Measurements from ENCODE around the gene SMO.
"Not testable (repeated sequence)": the region's sequence is repeated elsewhere in the genome, so short reads cannot be mapped to it uniquely, and the experiment has no call there.

The SMO gene

GRCh38 chr7:129169686-129170440 lies 18.6 kb upstream of the SMO start:
- DNase-seq (ENCODE audit: low read depth) = no peak

DNA sequence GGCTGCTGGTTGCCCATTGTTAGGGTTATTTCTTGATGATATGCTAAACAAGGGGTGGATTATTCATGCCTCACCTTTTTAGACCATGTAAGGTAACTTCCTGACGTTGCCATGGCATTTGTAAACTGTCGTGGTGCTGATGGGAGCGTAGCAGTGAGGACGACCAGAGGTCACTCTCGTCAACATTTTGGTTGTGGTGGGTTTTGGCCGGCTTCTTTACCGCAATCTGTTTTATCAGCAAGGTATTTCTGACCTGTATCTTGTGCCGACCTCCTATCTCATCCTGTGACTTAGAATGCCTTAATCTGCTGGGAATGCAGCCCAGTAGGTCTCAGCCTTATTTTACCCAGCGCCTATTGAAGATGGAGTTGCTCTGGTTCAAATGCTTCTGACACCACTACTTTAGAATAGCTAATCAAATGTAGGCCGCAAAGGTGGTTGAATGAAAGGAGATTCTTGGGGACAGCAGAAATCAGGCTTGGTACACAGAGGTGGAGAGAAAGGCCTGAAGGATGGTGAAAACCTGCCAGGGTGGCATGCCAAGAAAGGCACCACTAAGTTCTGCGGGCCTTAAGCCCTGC lies 17.9 kb upstream of the SMO start:
- no peak for DNase-seq (ENCODE audit: low read depth)

- not testable (repeated sequence) for DNase-seq (ENCODE audit: low read depth)
Measured at GRCh38 chr7:129173861-129174260, 14.6 kb upstream of the SMO start.

DNA sequence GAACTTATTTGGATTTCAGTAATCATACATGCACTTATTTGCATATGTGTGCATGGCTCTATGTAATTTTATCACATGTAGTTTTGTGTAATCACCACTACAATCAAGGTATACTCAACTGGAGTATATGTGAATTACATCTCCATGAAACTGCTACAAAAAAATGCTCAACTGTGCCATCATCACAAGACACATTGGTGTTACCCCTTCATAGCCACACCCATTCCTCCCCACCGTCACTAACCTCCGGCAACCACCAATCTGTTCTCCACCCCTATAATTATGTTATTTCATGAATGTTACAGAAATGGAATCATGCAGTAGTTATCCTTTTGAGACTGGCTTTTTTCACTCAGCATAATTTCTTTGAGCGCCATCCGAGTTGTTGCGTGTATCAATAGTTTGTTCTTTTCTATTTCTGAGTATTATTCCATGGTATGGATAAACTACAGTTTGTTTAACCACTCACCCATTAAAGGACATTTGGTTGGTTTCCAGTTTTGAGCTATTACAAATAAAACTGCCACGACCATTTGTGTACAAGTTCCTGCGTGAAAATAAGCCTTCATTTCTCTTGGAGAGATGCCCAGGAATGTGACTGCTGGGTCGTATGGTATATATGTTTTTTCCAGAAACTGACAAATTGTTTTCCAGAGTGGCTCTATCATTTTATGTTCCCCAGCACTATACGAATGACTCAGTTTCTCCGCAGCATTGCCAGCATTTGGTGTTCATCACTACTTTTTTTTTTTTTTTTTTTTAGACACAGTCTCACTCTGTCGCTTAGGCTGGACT lies 11.3 kb upstream of the SMO start:
- no peak for DNase-seq (ENCODE audit: low read depth)

DNA sequence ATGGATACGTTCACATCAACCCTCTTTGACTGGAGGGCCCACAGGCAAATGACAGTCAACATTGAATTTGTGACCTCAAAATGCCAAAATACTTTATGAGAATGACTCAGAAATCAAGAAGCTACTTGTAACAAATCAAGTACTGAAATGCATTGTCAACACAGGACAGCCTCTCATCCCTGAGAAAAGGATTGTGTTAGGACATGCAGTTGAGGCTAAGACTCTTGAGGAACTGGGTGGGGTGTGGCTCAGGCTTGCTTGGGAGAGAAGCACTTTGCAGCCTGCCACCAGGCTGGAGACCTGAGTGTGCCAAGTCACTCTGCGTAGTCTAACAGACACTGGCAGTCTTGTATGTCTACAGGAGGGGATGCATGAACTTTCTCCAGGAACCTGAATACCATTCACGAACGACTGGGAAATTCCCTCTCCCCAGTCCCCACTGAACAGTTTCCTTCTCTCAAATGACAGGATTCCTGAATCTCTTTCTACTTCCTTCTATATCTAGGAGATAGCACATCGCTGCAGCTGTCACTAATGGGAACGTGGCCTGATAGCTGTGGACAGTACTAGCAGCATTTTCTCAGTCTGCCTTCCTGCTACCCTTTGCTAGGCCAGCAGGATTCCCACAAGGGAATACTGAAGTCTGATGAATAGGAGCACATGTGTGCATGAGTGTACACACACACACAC lies 3.3 kb upstream of the SMO start:
- DNase-seq (ENCODE audit: low read depth) = no peak

DNA sequence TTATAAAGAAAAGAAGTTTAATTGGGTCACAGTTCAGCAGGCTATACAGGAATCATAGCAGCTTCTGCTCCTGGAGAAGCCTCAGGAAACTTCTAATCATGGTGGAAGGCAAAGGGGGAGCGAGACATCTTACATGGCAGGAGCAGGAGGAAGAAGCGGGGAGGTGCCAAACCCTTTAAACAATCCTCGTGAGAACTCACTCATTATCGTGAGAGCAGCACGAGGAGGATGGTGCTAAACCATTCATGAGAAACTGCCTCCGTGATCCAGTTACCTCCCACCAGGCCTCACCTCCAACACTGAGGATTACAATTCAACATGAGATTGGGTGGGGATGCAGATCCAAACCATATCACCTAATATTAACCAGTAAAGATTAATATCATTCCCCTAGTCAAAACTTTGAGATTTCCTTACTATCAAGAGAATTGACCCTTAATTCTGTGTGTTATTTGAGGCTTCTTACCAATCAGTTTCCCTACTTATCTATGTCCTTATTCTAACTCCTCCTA lies 1.6 kb upstream of the SMO start:
- DNase-seq (ENCODE audit: low read depth) = no peak

DNA sequence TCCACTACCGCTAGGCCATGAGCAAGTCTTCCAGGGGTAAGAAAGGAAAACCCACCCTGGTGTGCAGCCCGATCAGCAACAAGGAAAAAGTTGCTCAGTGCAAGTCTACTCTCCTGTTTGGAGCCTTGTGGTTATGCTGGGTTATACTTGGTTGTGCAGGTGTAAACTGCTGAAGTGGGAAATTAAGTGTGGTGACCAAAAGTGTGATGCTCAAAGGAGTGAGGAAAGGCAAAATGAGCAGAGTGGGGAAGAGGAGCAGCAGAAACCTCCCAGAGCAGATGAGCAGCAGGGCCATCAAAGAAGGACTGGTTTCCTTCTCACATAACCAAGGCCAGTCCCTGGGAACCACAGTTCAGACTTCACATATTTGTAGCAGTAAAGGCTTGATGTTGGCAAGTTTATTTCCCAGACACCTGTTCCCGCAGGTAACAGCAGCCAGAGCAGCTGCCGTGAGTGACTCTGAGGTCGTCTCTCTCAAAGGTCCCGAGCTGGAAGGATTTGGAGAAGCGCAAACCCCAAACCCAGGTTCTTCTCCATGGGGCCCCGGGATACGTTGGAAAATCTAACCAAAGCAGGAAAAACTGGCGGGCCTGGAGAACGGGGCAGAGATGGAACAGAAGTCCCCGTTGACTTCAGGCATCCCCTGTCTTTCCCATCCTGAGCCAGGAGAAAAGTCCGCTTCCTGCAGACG lies 607 bp upstream of the SMO start:
- no peak for DNase-seq (ENCODE audit: low read depth)

- DNase-seq (ENCODE audit: low read depth) = no peak
Measured at GRCh38 chr7:129188892-129189660, 643 bp downstream of the SMO start.

- DNase-seq (ENCODE audit: low read depth) = no peak
Measured at GRCh38 chr7:129189661-129190310, 1.4 kb downstream of the SMO start.

DNA sequence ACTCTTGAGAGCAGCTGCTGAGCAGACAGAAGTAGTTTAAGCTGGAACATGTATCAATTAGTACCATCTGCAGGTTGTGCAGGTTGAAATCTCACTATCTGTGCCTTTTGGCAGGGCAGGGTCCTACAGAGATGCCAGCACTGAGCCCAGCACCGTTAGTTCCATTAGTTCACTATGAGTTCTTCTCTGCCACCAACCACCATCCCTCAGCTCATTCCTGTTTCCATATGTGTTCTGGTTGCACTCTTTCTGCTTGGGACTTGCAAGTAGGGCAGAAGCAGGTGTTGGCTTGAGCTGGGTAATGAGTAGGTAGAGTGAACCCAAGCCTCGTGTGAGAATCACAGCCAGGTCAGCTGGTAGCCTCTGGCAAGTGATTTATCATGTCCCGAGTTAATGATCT lies 2.8 kb downstream of the SMO start:
- no peak for DNase-seq (ENCODE audit: low read depth)

GRCh38 chr7:129193892-129194291 lies 5.5 kb downstream of the SMO start:
- DNase-seq (ENCODE audit: low read depth) = no peak

DNA sequence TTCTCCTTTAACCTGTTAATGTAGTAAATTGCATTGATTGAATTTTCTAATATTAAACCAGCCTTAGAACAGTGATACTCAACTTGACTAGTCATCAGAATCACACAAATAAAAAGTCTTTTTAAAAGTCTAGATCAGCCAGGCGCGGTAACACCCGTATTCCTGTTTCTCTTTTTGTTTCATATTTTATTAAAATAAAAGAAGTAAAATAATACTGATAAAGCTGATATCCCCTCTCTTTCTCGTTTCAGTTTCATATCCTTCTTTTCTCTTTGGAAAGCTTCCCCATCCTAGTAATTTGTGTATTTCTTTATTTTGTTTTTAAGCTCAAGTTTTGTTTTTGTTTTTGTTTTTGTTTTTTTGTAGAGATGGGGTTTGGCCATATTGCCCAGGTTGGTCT lies 9.3 kb downstream of the SMO start:
- no peak for DNase-seq (ENCODE audit: low read depth)

DNA sequence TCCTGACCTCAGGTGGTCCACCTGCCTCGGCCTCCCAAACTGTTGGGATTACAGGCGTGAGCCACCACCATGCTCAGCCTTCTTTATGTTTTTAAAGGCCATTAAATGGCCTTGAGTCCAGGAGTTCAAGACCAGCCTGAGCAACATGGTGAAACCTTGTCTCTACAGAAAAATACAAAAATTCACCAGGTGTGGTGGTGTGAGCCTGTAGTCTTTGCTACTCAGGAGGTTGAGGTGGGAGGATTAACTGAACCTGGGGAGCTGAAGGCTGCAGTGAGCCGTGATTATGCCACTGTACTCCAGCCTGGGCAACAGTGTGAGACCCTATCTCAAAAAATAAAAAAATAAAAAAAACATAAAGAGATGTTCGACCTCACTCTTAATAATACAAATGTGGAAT lies 11.0 kb downstream of the SMO start:
- DNase-seq (ENCODE audit: low read depth) = no peak

- no peak for DNase-seq (ENCODE audit: low read depth)
Measured at GRCh38 chr7:129202058-129202777, 13.8 kb downstream of the SMO start.

DNA sequence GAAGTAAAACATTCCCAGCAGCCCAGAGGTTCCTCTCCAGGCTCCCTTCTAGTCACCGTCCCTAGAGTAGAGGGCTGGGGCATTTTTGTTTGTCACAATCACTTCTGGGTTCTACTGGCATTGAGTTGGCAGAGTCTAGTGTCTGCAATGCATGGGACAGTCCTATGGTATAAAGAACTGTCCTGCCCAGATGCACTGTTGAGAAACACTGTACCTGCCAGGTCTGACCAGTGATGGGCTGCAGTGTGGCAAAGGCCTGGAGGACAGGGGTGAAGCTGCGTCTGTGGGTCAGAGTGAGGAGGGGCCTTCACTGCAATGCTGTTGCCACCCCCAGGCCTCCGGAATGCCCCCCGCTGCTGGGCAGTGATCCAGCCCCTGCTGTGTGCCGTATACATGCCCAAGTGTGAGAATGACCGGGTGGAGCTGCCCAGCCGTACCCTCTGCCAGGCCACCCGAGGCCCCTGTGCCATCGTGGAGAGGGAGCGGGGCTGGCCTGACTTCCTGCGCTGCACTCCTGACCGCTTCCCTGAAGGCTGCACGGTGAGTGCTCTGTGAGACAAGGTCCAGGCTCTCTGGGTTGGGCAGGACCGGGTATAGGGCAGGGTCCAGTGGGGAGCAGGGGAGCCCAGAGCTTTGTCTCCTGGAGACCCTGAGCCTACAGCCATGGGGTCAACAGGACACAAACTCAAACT lies 14.8 kb downstream of the SMO start:
- no peak for DNase-seq (ENCODE audit: low read depth)

DNA sequence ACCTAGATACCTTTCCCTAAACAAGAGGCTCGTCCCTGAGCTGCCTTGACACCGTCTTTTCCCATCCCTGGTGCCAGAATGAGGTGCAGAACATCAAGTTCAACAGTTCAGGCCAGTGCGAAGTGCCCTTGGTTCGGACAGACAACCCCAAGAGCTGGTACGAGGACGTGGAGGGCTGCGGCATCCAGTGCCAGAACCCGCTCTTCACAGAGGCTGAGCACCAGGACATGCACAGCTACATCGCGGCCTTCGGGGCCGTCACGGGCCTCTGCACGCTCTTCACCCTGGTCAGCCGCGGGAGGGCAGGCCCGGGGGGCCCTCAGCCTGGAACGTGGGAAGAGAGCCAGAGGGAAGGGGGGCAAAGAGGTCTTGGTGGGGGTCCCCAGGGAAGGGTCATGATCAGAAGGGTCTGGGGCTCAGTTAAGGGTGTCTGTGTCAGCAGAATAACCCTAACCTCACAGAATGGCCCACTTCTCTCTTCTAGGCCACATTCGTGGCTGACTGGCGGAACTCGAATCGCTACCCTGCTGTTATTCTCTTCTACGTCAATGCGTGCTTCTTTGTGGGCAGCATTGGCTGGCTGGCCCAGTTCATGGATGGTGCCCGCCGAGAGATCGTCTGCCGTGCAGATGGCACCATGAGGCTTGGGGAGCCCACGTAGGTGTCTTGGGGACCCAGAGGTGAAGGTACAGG lies 16.8 kb downstream of the SMO start:
- DNase-seq (ENCODE audit: low read depth) = no peak

GRCh38 chr7:129205987-129206785 lies 17.8 kb downstream of the SMO start:
- DNase-seq (ENCODE audit: low read depth) = no peak

DNA sequence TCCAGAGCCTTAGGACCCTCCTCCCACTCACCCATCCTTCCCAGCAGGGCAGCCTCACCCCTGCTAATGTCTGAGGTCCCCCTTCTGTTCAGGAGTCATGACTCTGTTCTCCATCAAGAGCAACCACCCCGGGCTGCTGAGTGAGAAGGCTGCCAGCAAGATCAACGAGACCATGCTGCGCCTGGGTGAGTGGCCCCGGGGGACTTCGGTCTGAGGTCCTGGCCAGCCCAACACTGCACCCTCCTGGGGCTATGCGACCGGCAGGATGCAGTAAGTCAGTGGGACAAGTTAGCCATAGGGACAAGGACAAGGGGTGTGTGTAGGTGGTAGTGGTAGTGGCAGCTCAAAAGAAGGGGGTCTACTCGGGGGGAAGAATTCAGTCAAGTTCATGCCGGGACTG lies 20.2 kb downstream of the SMO start:
- DNase-seq (ENCODE audit: low read depth) = no peak
